IMR-90 (cell line): ENCODE measurements around the gene COL4A1. TPM values are rescaled to one million over a fixed set of nuclear protein-coding genes. Genes with fewer than 3 reads are reported as not detected.
A peak's percentile ranks its signal among the peaks of the same experiment; 100 is the strongest.

Source experiments
- ATAC-seq: fragments of 200-7000 bp; cut with Tn5 transposase; 2 replicates; pipeline ENCODE4 v1.9.1; 2020; ENCODE audit warnings: low read depth, mild to moderate bottlenecking, moderate library complexity
- BruUV-seq: library from RNA; stranded (reverse); fragments of 400-500 nt; replicated peaks from 2 replicates; lab custom pipeline; 2021; lab: Mats Ljungman, UMichigan
- CTCF ChIA-PET: fragments of 300-600 bp; formaldehyde crosslinking; extraction: SDS; loops from one replicate; lab custom pipeline; 2021; ENCODE audit warnings: antibody characterized with exemption; lab: Yijun Ruan, JAX
- POLR2A ChIA-PET: fragments of 300-600 bp; sonication (Branson Sonifier 250); formaldehyde crosslinking; loops from one replicate; lab custom pipeline; 2022; ENCODE audit warnings: antibody characterized with exemption; ENCODE audit not compliant: unreplicated experiment; lab: Charles Lee
- DNase-seq: peaks from one replicate; pipeline ENCODE4 v3.0.0; 2013
- H2AFZ ChIP-seq: replicated peaks from 2 replicates; pipeline ENCODE3; 2013; ENCODE audit warnings: low read length, mild to moderate bottlenecking; ENCODE audit not compliant: poor library complexity
- H2AK5ac ChIP-seq: 2 replicates; pipeline ENCODE4 v1.6.1; 2013; ENCODE audit warnings: low read depth, low read length, inconsistent platforms
- H2AK9ac ChIP-seq: replicated peaks from 2 replicates; pipeline ENCODE3; 2013; ENCODE audit warnings: mild to moderate bottlenecking, low read depth, low read length, moderate library complexity; ENCODE audit not compliant: poor library complexity
- H2BK120ac ChIP-seq: 2 replicates; pipeline ENCODE4 v1.6.1; 2013; ENCODE audit warnings: low read depth, low read length, inconsistent platforms
- H2BK15ac ChIP-seq: 3 replicates; pipeline ENCODE4 v1.6.1; 2013; ENCODE audit warnings: low read depth, low read length, inconsistent platforms
- H2BK20ac ChIP-seq: 2 replicates; pipeline ENCODE4 v1.6.1; 2013; ENCODE audit warnings: low read depth, mild to moderate bottlenecking, inconsistent platforms, low read length, moderate library complexity
- H2BK5ac ChIP-seq: 2 replicates; pipeline ENCODE4 v1.6.1; 2013; ENCODE audit warnings: mild to moderate bottlenecking, low read depth, low read length, inconsistent platforms; ENCODE audit not compliant: poor library complexity, severe bottlenecking
- H3K14ac ChIP-seq: replicated peaks from 2 replicates; pipeline ENCODE4 v1.6.1; 2013; ENCODE audit warnings: low read depth, low read length, inconsistent platforms
- H3K18ac ChIP-seq: 2 replicates; pipeline ENCODE4 v1.6.1; 2013; ENCODE audit warnings: low read depth, low read length, control low read depth
- H3K23ac ChIP-seq: 2 replicates; pipeline ENCODE4 v1.6.1; 2013; ENCODE audit warnings: low read depth, low read length, inconsistent platforms
- H3K27ac ChIP-seq: 2 replicates; pipeline ENCODE4 v1.5.1; 2013; ENCODE audit warnings: mild to moderate bottlenecking, control low read depth, low read length; ENCODE audit not compliant: insufficient read depth
- H3K27me3 ChIP-seq: 2 replicates; pipeline ENCODE4 v1.6.1; 2013; ENCODE audit warnings: low read length; ENCODE audit not compliant: control insufficient read depth, insufficient read depth
- H3K36me3 ChIP-seq: 2 replicates; pipeline ENCODE4 v1.6.1; 2013; ENCODE audit warnings: low read length, mixed read lengths; ENCODE audit not compliant: control insufficient read depth, insufficient read depth
- H3K4ac ChIP-seq: 2 replicates; pipeline ENCODE4 v1.6.1; 2013; ENCODE audit warnings: low read depth, low read length, inconsistent platforms
- H3K4me1 ChIP-seq: 2 replicates; pipeline ENCODE4 v1.6.1; 2013; ENCODE audit warnings: low read length, mixed read lengths; ENCODE audit not compliant: control insufficient read depth, insufficient read depth
- H3K4me2 ChIP-seq: 2 replicates; pipeline ENCODE4 v1.6.1; 2013; ENCODE audit warnings: low read depth, mild to moderate bottlenecking, control low read depth, low read length, moderate library complexity
- H3K4me3 ChIP-seq: 2 replicates; pipeline ENCODE4 v1.5.1; 2013; ENCODE audit warnings: low read depth, mild to moderate bottlenecking, control low read depth, low read length, moderate library complexity; ENCODE audit not compliant: insufficient read depth
- H3K56ac ChIP-seq: 2 replicates; pipeline ENCODE4 v1.6.1; 2013; ENCODE audit warnings: low read length, inconsistent platforms; ENCODE audit not compliant: insufficient read depth; ENCODE audit errors: extremely low read depth
- H3K79me1 ChIP-seq, 2 experiments: 2 replicates each; pipeline ENCODE4 v1.6.1; 2013; ENCODE audit warnings: low read length in 2 of 2, inconsistent platforms in 1 of 2, low read depth in 1 of 2
- H3K9ac ChIP-seq: 2 replicates; pipeline ENCODE4 v1.6.1; 2013; ENCODE audit warnings: low read depth, low read length, control low read depth
- H3K9me1 ChIP-seq: 2 replicates; pipeline ENCODE4 v1.6.1; 2013; ENCODE audit warnings: low read length, inconsistent platforms; ENCODE audit not compliant: insufficient read depth
- H3K9me3 ChIP-seq: 2 replicates; pipeline ENCODE4 v1.6.1; 2013; ENCODE audit warnings: low read length; ENCODE audit not compliant: control insufficient read depth, insufficient read depth
- H4K20me1 ChIP-seq: 2 replicates; pipeline ENCODE4 v1.6.1; 2013; ENCODE audit warnings: low read length, inconsistent platforms; ENCODE audit not compliant: insufficient read depth
- H4K5ac ChIP-seq: 2 replicates; pipeline ENCODE4 v1.6.1; 2013; ENCODE audit warnings: mild to moderate bottlenecking, low read depth, low read length, control low read depth
- H4K8ac ChIP-seq, 2 experiments: 2 replicates each; pipeline ENCODE4 v1.6.1; 2013; ENCODE audit warnings: low read depth in 2 of 2, low read length in 2 of 2, control low read depth in 1 of 2, inconsistent platforms in 1 of 2
- H4K91ac ChIP-seq: 2 replicates; pipeline ENCODE4 v1.6.1; 2013; ENCODE audit warnings: low read depth, low read length, inconsistent platforms; ENCODE audit not compliant: insufficient read depth
- MXI1 ChIP-seq: IDR thresholded peaks from 2 replicates; pipeline ENCODE4 v1.6.1; 2012; ENCODE audit warnings: low read depth, mild to moderate bottlenecking, low read length, moderate library complexity, borderline replicate concordance
- RCOR1 ChIP-seq: IDR thresholded peaks from 2 replicates; pipeline ENCODE4 v1.6.1; 2012; ENCODE audit warnings: mild to moderate bottlenecking, low read length, improper control_type of control experiment; ENCODE audit not compliant: insufficient replicate concordance
- WGBS, 2 experiments: methylation state at CpG; one replicate each; pipeline versions ENCODE4 v1.1.5 to v1.1.7; 2013; ENCODE audit warnings: missing lambda C conversion rate in 2 of 2; ENCODE audit not compliant: insufficient read length in 1 of 2; ENCODE audit errors: extremely low coverage in 2 of 2; 5-methylcytosine and 5-hydroxymethylcytosine counted together
- dilution Hi-C: fragments of 300-500 bp; cut with HindIII; formaldehyde crosslinking; loops from one replicate; pipeline ENCODE4 v1.14.3; 2018; ENCODE audit warnings: low sequenced_read_pairs; ENCODE audit not compliant: unreplicated experiment
- in situ Hi-C: fragments of 300-500 bp; cut with MboI; formaldehyde crosslinking; loops from 3 replicates; pipeline ENCODE4 v1.14.3; 2019; ENCODE audit warnings: low sequenced_read_pairs, inconsistent platforms, mixed read lengths
- intact Hi-C: fragments of 100-400 bp; cut with micrococcal nuclease; formaldehyde crosslinking; loops from 2 replicates; pipeline ENCODE4 v1.10.0; 2022
- polyA plus RNA-seq, 3 experiments: library from polyadenylated mRNA; depleted of rRNA; stranded (reverse); fragments of >200 nt; gene quantifications; 2 replicates each; pipeline ENCODE4 v1.2.3, GENCODE V29; 2012; ENCODE audit warnings: low replicate concordance in 1 of 3
- total RNA-seq: library from RNA; depleted of rRNA; stranded (reverse); fragments of >200 nt; gene quantifications from 2 replicates; pipeline ENCODE4 v1.2.3, GENCODE V29; 2012

COL4A1 gene
- total and polyA plus RNA-seq, 2 of the 4 experiments (the other 2 are of a cell fraction) = 230 to 337 TPM

DNA sequence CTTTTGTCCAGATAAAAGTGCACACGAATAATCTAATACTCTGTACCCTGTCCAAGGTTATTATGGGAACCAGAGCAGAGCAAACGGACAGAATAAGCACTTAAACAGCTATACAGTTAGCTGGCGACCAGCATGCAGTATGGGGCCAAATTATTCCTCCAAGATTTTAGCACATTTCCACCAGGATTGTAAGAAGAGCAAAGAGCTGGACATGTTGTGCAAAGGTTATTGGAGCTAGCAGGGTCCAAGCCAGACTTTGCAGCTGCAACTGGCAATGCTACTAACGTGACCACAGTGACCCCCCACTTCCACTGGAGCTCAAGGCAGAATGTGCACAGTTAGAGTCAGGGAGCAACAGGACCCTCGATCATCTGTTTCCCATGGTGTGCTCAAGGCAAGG, 89.9 kb downstream of the COL4A1 start:
- Histone ChIP-seq H3K9me1 (peaks cover 53% of the 10 kb centered on the region), H3K27ac (no peak overlapping the region), H2AK9ac (no peak overlapping the region), H3K36me3 (peaks cover 20% of the 10 kb centered on the region), H3K14ac (no peak overlapping the region; the same call in 1 of the 2 replicates), H3K18ac (0 out of 2 replicates have a peak overlapping the region, but pooled peaks have one; percentile 11), H2AK5ac (0 out of 2 replicates have a peak overlapping the region, but pooled peaks have one; percentile 2), H3K4me2 (no peak overlapping the region), H2BK15ac (no peak overlapping the region), H2BK5ac (no peak overlapping the region), H4K5ac (no peak overlapping the region), H3K9ac (no peak overlapping the region), H4K20me1 (peaks cover 84% of the 10 kb centered on the region), H3K4me1 (peaks cover 30% of the 10 kb centered on the region), H3K79me1 (peaks cover 50 to 85% of the 10 kb centered on the region in 2 experiments), H3K56ac (no peak overlapping the region), H4K91ac (no peak overlapping the region), H4K8ac (peak overlapping the region in 1 of 2 experiments; percentile 9; a peak in 1 of 4 replicates), H3K4me3 (no peak overlapping the region), H2BK20ac (no peak overlapping the region), H2BK120ac (0 out of 2 replicates have a peak overlapping the region, but pooled peaks have one; percentile 10), H2AFZ (no peak overlapping the region), H3K27me3 (no peaks in the 10 kb centered on the region), H3K9me3 (no peaks in the 10 kb centered on the region), H3K4ac (peak overlapping the region; percentile 41; the same call in 1 of the 2 replicates), H3K23ac (peak overlapping the region; percentile 86)
- no peak for ATAC-seq
- TF ChIP-seq MXI1 (no peak), RCOR1 (no peak)
- BruUV-seq = no TSS peak
- no peak for DNase-seq
- intact Hi-C loops (no loop called here), dilution Hi-C loops (no loop called here), in situ Hi-C loops (loop anchor here (10.0 kb wide), 1 partner anchor 218 kb away; no protein-coding TSS in a partner anchor)
- POLR2A ChIA-PET = no interaction called here
- WGBS, 2 experiments = 100% methylated on average over 1 of the region's 5 CpGs; no CpG with 5 or more reads in 1 of the 2 experiments
- CTCF ChIA-PET = interaction anchor here (0.6 kb wide), 1 partner anchor 20 kb away, joined by 3 read pairs; no protein-coding TSS in a partner anchor
